Activated CD4-positive, alpha-beta T cell treated with anti-CD3 and anti-CD28 coated beads, Interleukin-10, Interleukin-2, amounts not matched to agents 100 ng/mL and 50 ng/mL, durations not matched to agents 16 hours and 8 hours (primary cell): ENCODE data around the gene MAN2C1.
"Not testable (repeated sequence)": the region's sequence is repeated elsewhere in the genome, so short reads cannot be mapped to it uniquely, and the experiment has no call there.

Experiments used
- DNase-seq: peaks from one replicate; pipeline ENCODE4 v3.0.0-alpha.2; 2020

MAN2C1 gene

DNA sequence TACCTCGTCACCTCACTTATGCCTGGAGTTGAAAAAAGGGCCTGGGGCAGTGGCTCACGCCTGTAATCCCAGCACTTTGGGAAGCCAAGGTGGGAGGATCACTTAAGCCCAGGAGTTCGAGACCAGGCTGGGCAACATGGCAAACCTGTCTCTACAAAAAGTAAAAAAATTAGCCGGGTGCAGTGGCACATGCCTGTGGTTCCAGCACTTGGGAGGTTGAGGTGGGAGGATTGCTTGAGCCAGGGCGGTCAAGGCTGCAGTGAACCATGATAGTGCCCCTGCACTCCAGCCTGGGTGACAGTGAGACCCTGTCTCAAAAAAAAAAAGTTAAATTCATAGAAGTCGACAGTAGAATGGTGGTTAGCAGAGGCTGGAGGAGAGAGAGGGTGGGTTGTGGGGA lies 26.2 kb downstream of the MAN2C1 start:
- no peak for DNase-seq

DNA sequence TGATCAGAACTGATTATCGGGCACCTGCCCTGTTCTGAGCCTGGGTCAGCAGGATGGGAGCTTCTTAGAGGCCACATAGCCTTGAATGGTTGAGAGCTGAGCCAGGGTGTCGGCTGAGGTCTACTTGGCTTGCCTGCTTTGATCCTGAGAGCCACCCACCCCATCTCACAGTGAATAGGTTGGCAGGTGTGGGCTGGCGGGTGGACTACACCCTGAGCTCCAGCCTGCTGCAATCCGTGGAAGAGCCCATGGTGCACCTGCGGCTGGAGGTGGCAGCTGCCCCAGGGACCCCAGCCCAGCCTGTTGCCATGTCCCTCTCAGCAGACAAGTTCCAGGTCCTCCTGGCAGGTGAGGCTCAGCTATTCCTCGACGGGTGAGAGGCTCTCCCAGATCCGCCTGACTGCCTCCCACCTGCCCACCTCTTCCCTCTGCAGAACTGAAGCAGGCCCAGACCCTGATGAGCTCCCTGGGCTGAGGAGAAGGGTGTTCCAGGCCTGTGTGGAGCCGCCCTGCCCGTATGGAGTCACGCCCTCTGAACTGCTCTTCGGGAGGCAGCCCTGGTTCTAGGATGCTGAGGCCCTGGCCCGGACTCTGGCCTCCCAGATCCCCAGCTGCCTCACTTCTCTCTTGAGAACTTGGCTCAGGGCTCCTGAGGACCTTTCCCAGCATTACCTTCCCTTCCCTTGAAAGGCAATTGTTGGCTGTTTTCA lies 28.7 kb downstream of the MAN2C1 start:
- DNase-seq: no peak

DNA sequence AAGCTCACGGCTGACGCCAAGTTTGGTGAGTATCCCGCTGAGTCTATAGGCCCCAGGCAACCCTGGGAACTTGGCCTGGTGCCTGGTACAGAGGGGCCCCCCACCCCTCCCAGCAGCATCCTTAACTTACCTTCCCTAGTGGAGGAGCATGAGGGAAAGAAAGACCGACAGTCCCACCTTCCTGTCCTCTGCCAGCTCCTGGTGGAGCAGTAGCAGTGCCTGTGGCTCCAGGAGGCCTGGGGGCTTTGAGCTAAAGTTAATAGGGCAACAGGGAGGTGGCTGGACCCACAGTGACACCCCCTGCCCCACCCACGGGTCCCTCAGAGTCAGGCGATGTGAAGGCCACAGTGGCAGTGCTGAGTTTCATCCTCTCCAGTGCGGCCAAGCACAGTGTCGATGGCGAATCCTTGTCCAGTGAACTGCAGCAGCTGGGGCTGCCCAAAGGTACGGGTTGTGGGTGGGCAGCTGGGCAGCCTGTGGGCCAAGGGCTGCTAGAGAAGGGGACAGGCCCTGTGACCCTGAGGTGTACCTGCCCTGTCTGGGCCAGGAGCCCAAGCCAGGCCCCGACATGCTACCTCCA lies 29.7 kb downstream of the MAN2C1 start:
- DNase-seq: no peak

DNA sequence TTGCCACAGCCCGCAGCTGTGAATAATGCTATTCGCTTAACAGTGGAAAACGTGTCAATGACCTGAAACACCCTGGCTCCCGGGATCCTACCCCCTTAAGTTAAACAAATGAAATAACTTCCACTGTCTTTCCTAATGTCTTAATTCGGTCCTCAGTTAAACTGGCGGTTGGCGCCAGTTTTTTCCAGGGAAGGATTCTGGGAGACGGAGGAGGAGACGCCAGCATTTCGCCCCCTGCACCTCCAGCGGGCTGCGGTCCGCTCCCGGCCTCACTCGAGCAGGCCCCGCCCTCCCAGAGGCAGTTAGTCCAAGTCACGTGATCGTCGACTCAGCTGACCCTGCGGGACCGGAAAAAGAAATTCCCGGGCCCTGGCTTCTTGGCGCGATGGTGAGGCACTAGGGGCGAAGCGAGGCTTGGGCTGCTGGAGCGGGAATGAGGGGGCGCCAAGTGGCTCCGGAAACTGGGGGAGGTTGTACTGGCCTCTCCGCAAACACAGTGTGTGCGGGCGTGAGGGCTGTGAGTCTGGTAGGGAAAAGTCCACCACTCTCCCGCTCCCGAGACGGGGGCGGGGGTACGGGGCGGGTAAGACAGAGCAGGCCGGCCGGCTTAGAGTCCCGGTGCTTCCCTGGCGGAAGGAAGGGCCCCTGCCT lies 32.6 kb downstream of the MAN2C1 start, which contains the start of gene COMMD4:
COMMD4 (plus strand) TSS at position 359 of the 651 bp plus-strand sequence; CDS start at position 386, 27 bp downstream.
- DNase-seq: peak; percentile 92

DNA sequence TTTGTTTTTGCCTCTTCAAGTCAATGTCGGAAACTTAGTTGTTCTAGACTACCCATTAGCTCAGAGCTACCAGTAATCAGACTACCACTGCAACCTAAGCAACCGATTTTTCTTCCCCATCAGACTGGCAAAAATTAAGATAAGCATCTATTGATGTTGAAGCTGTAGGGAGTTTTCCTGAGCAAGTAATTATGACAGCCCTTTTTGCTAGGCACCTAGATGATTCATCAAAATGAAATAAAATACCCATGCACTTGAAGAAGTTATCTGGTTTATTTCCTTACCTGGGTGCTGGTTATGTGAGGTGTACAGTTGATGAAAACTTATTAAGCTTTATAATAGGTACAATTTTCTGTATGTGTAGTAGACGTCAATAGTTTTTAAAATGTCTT lies 33.1 kb downstream of the MAN2C1 start:
- DNase-seq: no peak

DNA sequence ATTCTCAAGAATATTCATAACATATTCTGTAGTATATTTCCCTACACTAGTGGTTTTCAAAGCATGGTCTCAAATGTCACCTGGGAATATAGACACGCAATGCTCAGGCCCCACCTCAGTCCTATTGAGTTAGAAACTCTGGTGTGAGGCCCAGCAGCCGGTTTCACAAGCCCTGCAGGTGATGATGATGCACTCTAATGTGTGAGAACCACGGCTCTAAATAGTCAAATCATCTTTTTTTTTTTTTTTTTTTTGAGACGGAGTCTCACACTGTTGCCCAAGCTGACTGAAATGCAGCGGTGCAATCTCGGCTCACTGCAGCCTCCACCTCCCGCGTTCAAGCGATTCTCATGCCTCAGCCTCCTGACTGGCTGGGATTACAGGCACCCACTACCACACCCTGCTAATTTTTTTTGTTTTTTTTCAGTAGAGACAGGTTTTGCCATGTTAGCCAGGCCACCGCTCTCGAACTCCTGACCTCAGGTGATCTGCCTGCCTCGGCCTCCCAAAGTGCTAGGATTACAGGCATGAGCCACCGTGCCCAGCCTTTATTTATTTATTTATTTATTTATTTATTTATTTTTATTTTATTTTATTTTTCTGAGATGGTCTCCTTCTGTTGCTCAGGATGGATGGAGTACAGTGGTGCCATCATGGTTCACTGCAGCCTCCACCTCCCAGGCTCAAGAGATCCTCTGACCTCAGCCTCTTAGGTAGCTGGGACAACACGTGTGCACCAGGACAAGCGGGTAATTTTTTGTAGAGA lies 34.6 kb downstream of the MAN2C1 start:
- not testable (repeated sequence) for DNase-seq

DNA sequence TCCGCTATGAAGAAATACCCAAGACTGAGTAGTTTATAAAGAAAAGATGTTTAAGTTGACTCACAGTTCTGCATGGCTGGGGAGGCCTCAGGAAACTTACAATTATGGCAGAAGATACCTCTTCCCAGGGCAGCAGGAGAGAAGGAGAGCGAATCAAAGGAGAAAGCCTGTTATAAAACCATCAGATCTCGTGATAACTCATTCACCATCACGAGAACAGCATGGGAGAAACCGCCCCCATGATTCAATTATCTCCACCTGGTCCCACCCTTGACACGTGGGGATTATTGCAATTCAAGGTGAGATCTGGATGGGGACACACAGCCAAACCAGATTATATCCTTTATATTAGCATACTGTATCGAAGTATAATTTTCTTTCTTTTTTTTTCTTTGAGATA lies 36.3 kb downstream of the MAN2C1 start:
- not testable (repeated sequence) for DNase-seq

DNA sequence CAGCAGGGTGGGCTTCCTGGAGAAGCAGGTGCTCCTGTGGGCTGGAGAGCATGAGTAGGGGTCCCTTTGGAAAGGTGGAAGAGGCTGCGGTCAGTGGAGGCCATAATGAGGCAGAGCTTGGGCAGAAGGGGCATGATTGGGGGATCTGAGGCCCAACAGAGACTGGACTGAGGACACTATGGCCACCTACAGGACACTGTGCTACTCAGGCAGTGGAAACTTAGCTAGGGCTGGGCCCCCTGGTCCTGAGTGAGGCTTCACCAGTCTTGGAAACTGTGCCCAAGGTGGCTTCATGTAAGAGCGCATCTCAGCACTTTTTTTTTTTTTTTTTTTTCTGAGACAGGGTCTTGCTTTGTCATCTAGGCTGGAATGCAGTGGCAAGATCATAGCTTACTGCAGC lies 38.8 kb downstream of the MAN2C1 start:
- DNase-seq: no peak

DNA sequence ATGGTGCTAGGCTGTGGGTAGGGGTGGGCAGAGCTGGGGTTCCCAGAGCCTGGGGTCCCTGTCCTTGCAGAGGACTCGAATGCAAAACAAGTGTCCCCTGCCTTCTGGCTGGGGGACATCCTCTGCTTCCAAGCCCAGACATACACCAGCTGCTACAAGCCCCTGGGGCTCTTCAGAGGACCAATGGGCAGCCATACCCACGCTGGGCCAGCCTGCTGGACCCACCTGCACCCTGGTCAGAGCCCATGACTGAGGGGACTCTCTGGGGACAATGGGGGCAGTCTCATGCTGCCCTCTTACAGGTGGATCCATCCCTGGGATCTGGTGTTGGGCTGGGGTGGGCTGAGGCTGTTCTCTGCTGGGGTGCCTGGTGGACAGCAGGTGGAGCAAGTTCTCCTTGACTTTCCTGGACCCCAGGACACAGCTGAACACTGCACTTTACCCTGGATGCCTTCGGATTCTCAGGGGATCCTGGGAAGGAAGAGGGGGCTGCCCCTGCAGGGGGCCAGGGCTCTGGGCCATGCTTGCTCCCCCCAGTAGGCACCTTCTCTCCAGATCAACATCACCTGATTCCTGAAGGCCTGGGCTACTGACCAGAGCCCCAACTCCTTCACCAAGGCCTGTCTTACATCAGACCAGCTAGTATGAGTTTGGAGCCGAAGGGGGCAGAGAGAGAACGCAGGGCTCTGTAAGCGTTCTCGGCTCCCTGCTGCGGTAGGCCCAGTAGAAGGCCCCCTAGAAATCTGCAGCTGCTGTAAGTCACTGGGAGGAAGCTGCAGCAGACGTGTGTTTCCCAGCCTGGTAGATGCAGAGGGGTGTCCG lies 39.7 kb downstream of the MAN2C1 start:
- no peak for DNase-seq

DNA sequence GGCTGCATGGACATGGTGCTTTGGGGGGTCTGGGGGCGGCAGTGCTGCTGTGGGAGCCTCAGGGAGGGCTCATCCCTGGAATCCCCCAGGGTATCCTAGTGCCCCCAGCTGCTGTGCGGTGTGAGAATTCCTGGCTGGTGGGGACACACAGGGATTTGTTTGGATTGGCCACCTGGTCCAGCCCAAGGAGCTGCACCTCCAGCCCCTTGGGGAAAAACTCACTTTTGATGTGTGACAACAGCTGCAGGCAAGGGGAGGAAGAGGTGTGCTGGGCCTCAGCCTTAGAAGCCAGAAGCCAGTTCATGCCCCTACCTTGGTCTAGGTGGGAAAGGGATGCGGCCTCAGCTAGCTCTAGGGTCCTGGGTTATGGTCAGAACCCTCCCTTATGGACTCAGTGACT lies 40.9 kb downstream of the MAN2C1 start:
- DNase-seq: no peak

DNA sequence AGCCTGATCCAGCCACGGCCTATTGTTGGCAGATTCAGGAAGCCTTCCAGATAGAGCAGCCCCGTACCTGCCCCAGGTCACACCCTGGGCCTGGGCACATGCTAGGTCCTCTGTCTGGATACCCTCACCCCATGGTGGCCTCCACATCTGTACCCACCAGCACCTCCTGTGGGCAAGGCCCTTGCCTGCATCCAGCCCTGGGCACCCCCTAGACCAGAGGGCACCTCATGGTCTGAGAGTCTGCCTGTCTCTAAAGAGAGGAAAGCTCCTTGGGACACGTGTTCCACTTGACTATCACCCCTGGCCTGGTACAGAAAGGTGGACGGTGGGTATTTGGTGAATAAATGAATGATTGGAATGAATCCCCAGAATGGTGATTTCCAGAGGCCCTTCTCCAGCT lies 41.4 kb downstream of the MAN2C1 start:
- DNase-seq: no peak

DNA sequence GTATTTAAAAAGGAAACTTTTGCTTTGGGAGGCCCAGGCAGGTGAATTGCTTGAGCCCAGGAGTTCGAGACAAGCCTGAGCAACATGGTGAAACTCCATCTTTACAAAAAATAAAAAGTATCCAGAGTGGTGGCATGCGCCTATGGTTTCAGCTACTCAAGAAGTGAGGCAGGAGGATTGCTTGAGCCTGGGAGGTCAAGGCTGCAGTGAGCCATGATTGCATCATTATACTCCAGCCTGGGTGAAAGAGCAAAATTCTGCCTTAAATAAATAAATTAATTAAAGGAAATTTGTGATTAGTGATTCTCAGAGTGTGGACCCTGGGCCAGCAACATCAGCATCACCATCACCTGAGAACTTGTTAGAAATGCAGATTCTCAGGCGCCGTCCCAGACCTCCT lies 42.5 kb downstream of the MAN2C1 start:
- no peak for DNase-seq

DNA sequence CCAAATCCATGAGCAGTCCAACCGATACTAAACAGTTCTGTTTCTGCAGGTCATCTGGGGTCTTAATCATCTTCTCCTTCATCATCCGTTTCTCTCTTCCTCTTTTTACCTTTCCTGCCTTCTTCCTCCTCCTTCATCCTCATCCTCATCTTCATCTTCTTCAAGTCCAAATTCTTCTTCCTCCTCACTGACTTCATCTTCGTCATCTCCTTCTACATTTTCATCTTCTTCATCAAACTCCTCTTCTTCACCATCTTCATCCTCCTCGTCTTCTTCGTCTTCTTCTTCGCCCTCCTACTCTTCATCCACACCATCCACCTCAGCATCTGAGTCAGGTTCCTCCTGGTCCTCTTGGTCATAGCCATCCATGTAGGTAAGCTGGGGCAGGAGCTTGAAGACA lies 46.7 kb downstream of the MAN2C1 start:
- DNase-seq: no peak

DNA sequence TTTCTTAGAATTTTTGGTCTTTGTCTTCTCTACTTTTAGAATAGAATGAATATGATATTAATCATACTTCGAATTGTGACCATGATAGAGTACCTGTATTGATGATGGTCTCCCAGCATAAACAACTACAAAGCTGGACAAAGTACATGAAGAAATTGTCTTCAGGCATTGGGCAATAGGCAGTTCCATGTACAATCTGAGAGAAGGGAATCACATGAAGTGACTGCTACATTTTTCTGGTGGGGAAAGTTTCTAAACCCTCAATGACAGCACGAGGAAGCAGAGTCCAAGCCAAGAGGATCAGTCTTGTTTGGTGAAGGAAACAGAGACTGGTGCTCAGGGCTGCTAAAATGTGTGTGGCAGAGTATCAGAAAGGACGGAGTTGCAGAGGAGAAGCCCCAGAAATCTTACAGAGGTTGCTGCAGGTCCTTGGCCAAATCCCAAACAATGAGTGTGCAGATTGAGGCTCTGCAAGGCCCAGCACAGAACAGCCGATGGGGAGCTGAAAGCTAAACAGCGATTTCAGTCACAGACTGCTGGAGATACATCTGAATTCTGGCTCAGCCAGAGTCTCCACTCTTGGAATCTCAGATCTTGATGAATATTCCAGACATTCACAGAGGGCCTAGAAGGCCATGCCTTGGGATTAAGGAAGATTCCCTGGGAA lies 49.0 kb downstream of the MAN2C1 start:
- not testable (repeated sequence) for DNase-seq

DNA sequence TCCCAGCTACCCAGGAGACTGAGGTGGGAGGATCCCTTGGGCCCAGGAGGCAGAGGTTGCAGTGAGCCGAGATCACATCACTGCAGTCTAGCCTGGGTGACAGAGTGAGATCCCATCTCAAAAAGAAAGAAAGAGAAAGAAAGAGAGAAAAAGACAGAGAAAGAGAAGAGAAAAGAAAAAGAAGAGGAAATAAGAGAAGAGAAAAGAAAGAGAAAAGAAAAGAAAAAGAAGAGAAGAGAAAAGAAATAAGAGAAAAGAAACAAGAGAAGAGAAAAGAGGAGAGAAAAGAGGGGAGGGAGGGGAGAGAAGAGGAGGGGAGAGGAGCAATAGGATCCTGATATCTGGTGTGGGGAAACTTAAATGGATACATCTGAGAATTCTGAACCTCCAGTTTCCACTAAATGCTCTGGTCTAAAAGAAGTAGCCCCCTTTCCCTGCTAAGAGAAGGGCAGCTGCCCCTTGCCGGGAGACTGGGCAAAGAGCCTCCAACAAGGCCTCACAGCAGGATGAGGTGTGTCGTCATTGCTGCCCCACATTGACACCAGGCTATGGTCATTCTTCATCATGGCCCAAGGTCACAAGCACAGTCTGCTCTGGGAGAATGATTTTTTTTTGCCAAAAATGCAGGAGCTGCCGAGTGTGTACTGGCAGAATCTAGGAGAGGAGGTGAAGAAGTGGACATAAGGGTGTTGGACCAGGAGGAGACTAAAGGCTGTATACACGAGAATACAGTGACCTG lies 53.7 kb downstream of the MAN2C1 start:
- DNase-seq: no peak

DNA sequence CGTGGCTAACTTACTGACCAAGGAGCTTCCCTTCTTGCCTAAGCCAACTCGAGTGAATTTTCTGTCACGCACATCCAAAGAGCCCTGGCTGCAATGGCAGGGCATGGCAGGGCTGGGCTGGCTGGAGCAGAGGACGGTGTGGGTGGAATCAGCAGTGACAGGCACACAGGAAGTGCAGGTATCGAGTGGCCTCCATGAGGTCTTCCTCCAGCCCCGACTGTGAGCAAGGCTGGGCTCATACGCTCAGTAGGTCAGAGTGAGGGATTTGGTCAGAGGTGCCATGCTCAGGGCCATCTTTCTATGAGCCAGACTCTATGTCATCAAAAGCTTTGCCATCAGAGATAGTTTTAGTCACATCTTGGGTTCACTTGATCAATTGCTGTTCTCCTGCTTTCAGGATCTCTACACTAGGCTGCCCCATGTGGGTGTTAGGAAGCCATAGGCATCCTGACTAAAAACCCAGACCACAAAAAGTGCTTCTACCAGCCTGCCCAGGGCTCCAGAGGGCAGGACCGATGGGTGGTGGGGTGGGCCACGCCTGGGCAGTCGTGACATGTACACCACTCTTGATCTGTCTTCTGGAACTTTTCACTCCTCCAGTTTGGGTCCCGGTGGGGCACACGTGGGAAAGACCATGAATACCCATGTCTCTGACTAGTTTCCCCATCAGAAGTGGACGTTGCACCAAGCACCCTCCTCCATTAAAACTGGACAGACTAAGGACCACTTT lies 55.1 kb downstream of the MAN2C1 start:
- DNase-seq: no peak

DNA sequence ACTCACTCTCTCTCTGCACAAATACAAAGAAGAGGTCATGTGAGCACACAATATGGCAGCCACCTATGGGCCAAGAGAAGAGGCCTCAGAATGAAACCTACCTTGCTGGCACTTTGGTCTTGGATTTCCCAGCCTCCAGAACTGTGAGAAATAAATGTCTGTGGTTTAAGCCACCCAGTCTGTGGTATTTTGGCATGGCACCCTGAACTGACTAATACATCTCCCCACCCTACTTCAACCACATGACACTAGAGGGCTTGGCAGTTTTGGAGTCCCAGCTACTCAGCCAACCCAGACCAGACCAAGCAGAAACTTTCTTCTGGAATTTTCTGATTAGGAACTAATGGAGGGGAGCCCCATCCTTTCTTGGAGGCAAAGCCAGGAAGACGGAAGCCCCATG lies 55.9 kb downstream of the MAN2C1 start:
- DNase-seq: peak; percentile 55

DNA sequence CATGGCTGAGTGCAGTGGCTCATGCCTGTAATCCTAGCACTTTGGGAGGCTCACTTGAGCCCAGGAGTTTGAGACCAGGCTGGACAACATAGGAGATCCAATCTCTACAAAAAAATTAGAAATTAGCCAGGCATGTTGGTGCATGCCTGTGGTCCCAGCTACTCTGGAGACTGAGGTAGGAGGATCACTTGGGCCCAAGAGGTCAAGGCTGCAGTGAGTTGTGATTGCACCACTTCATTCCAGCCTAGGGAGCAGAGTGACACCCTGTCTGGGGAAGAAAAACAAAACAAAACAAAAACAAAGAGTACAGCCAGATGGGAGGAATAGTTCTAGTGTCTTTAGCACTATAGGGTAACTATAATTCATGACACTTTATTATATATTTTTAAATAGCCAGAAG lies 58.7 kb downstream of the MAN2C1 start:
- no peak for DNase-seq

DNA sequence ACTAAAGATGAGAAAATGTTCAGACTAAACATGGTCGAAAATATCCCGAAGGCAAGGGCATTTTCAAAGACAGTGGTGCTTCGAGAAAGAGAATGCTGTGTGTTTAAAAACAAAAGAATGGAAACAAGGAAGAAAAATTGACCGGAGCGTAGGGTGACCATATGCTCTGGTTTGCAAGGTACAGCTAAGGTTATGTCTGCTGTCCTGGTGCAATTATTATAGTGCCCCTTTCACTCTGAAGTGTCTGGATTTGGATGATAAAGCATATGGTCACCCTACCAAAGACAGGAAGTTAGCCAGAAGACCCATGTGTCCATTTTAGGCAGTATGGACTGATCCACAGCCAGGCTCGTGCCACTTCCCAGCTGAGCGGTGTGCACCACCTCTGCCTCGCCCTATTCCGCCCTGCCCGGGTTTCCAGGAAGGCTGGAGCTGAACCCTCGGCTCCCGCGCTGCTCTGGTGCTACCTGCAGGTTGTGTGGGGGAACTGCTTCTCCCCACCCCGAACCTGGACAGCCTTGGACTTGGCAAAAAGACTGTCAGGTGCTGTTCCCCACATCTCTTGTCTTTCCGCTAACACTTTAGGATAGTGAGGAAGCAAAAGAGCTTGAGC lies 60.5 kb downstream of the MAN2C1 start:
- DNase-seq: peak; percentile 11

DNA sequence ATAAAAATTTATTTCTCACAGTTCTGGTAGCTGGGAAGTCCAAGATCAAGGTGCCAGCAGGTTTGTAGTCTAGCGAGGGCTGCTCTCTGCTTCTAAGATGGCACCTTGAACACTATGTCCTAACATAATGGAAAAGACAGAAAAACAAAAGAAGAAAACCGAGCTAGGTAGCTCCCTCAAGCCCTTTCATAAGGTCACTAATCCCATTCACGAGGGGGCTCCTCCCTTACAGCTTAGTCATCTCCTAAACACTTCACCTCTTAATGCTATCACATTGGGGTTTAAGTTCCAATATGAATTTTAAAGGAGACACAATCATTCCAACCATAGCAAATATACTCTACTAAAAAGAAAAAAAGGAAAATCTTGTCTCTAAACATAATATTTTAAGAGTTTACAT lies 62.2 kb downstream of the MAN2C1 start:
- DNase-seq: no peak
